K562 (cell line): ENCODE measurements around the gene AKT3. TPM values are rescaled to one million over a fixed set of nuclear protein-coding genes. Genes with fewer than 3 reads are reported as not detected.

Source experiments
- ATAC-seq: fragments of 200-7000 bp; cut with Tn5 transposase; 3 replicates; pipeline ENCODE4 v1.9.1; 2020; ENCODE audit warnings: moderate library complexity
- BruUV-seq: library from RNA; stranded (reverse); fragments of 400-500 nt; replicated peaks from 2 replicates; lab custom pipeline; 2021; lab: Mats Ljungman, UMichigan
- CTCF ChIA-PET: fragments of 300-600 bp; formaldehyde crosslinking; extraction: SDS; loops from one replicate; lab custom pipeline; 2021; ENCODE audit warnings: low intra/inter-chr PET ratio; lab: Yijun Ruan, JAX
- POLR2A ChIA-PET: fragments of 300-600, 350-650 bp; sonication (Branson Sonifier 250); formaldehyde crosslinking; extraction: SDS; loops from one replicate; lab custom pipeline; 2021; ENCODE audit warnings: antibody characterized with exemption, inconsistent platforms; lab: Yijun Ruan, JAX
- DNase-seq, 4 experiments: peaks; one replicate each; pipeline versions ENCODE4 v3.0.0 to v3.0.0-alpha.2; 2011 to 2018; ENCODE audit warnings: low spot score in 3 of 4, mixed read lengths in 3 of 4; ENCODE audit errors: extremely low read depth in 1 of 4
- FAIRE-seq: peaks from 2 replicates; lab custom pipeline; 2011; peaks lifted over from hg19 to GRCh38; lab: Jason Lieb, UNC
- H2AFZ ChIP-seq: 2 replicates; pipeline ENCODE4 v1.6.0; 2011; ENCODE audit warnings: low read depth, low read length, control low read depth, inconsistent platforms
- H3K27ac ChIP-seq: fragments of 200-600 bp; 3 replicates; pipeline ENCODE4 v1.8.0; 2011; ENCODE audit warnings: low read depth, mild to moderate bottlenecking, control low read depth, inconsistent platforms, low read length, moderate library complexity, mixed read lengths; ENCODE audit errors: extremely low read depth
- H3K27me3 ChIP-seq, 2 experiments: fragments of 300-600 bp in 1 of 2; 2 replicates in 1 of 2; 3 replicates in 1 of 2; pipeline versions ENCODE4 v1.6.0 to v1.8.0; 2011; ENCODE audit warnings: inconsistent platforms in 2 of 2, low read length in 2 of 2, mild to moderate bottlenecking in 1 of 2, mixed read lengths in 1 of 2, moderate library complexity in 1 of 2; ENCODE audit not compliant: control insufficient read depth in 2 of 2, insufficient read depth in 2 of 2
- H3K36me3 ChIP-seq: fragments of 300-600 bp; 3 replicates; pipeline ENCODE4 v1.8.0; 2011; ENCODE audit warnings: mild to moderate bottlenecking, low read length, inconsistent platforms; ENCODE audit not compliant: control insufficient read depth, insufficient read depth
- H3K4me1 ChIP-seq, 2 experiments: fragments of 200-600 bp in 1 of 2; replicated peaks in 1 of 2; 2 replicates in 1 of 2; 3 replicates in 1 of 2; pipeline versions ENCODE4 v1.5.1 to v1.8.0; 2011; ENCODE audit warnings: inconsistent platforms in 2 of 2, low read length in 2 of 2, mild to moderate bottlenecking in 1 of 2, mixed read lengths in 1 of 2, moderate library complexity in 1 of 2; ENCODE audit not compliant: control insufficient read depth in 2 of 2, insufficient read depth in 2 of 2
- H3K4me2 ChIP-seq: 2 replicates; pipeline ENCODE4 v1.6.1; 2011; ENCODE audit warnings: low read length, control low read depth, inconsistent platforms, mixed read lengths; ENCODE audit not compliant: insufficient read depth
- H3K4me3 ChIP-seq: fragments of 200-600 bp; sonication (generic), shearing (Covaris generic); 2 replicates; pipeline ENCODE4 v1.5.1; 2016; ENCODE audit warnings: control low read depth, inconsistent platforms
- H3K79me2 ChIP-seq: fragments of 200-600 bp; 3 replicates; pipeline ENCODE4 v1.8.0; 2011; ENCODE audit warnings: low read length, inconsistent platforms; ENCODE audit not compliant: control insufficient read depth, insufficient read depth
- H3K9ac ChIP-seq, 2 experiments: 2 replicates each; pipeline versions ENCODE4 v1.6.0 to v1.6.1; 2011; ENCODE audit warnings: low read depth in 2 of 2, low read length in 2 of 2, control low read depth in 1 of 2, inconsistent platforms in 1 of 2, mild to moderate bottlenecking in 1 of 2, mixed read lengths in 1 of 2; ENCODE audit not compliant: insufficient read depth in 1 of 2
- H3K9me1 ChIP-seq: one replicate; pipeline ENCODE4 v1.6.0; 2011; ENCODE audit warnings: inconsistent platforms, mild to moderate bottlenecking, low read length, moderate library complexity; ENCODE audit not compliant: control insufficient read depth, insufficient read depth
- H3K9me3 ChIP-seq: replicated peaks from 2 replicates; pipeline ENCODE4 v1.5.1; 2011; ENCODE audit warnings: low read depth, low read length, inconsistent platforms; ENCODE audit not compliant: control insufficient read depth, insufficient read depth
- H4K20me1 ChIP-seq: replicated peaks from 2 replicates; pipeline ENCODE4 v1.6.1; 2011; ENCODE audit warnings: low read length, inconsistent platforms, mixed read lengths; ENCODE audit not compliant: control insufficient read depth, insufficient read depth
- CBFA2T2 ChIP-seq: fragments of 450-650 bp; conservative IDR thresholded peaks from 2 replicates; pipeline ENCODE4 v1.6.1; 2017; ENCODE audit warnings: mild to moderate bottlenecking
- CTBP1 ChIP-seq: fragments of 450-650 bp; IDR thresholded peaks from 2 replicates; pipeline ENCODE4 v1.6.1; 2016; ENCODE audit warnings: borderline replicate concordance
- ELF1 ChIP-seq: fragments of 200-800 bp; sonication (Bioruptor generic); IDR thresholded peaks from 2 replicates; pipeline ENCODE4 v1.6.1; 2016; ENCODE audit warnings: missing genetic modification characterization, missing compliant biosample characterization
- HMGXB4 ChIP-seq: sonication (generic); formaldehyde crosslinking; IDR thresholded peaks from 2 replicates; pipeline ENCODE4 v1.8.1; 2023; ENCODE audit warnings: mild to moderate bottlenecking, missing genetic modification reagents
- IRF2 ChIP-seq: sonication (generic); formaldehyde crosslinking; IDR thresholded peaks from 2 replicates; pipeline ENCODE4 v1.8.1; 2022; ENCODE audit warnings: mild to moderate bottlenecking, missing genetic modification reagents
- KLF10 ChIP-seq: fragments of 250-450 bp; sonication (Bioruptor Pico); IDR thresholded peaks from 2 replicates; pipeline ENCODE4 v1.6.1; 2021; ENCODE audit warnings: matching md5 sums
- NKRF ChIP-seq: fragments of 450-650 bp; IDR thresholded peaks from 2 replicates; pipeline ENCODE4 v1.6.1; 2016; ENCODE audit warnings: borderline replicate concordance
- OTX1 ChIP-seq: fragments of 450-650 bp; formaldehyde crosslinking; IDR thresholded peaks from 2 replicates; pipeline ENCODE4 v1.4.0; 2022; ENCODE audit warnings: mild to moderate bottlenecking
- PHTF2 ChIP-seq: fragments of 250-450 bp; sonication (Bioruptor Pico); IDR thresholded peaks from 2 replicates; pipeline ENCODE4 v1.5.0; 2021; ENCODE audit warnings: mild to moderate bottlenecking
- RUNX1 ChIP-seq: sonication (generic); IDR thresholded peaks from 2 replicates; pipeline ENCODE4 v1.6.1; 2016; ENCODE audit warnings: antibody characterized with exemption, low read depth
- SIN3B ChIP-seq: fragments of 450-650 bp; IDR thresholded peaks from 2 replicates; pipeline ENCODE4 v1.6.1; 2017; ENCODE audit warnings: low read depth, mild to moderate bottlenecking, moderate library complexity
- SMAD4 ChIP-seq: fragments of 250-450 bp; sonication (Bioruptor Pico); conservative IDR thresholded peaks from 2 replicates; pipeline ENCODE4 v1.8.0; 2021; ENCODE audit warnings: inconsistent platforms, mild to moderate bottlenecking, moderate library complexity
- ZBTB1 ChIP-seq: sonication (generic); formaldehyde crosslinking; IDR thresholded peaks from 2 replicates; pipeline ENCODE4 v1.8.1; 2023; ENCODE audit warnings: missing genetic modification reagents, low read depth, mild to moderate bottlenecking, borderline replicate concordance
- ZNF212 ChIP-seq: fragments of 450-650 bp; formaldehyde crosslinking; IDR thresholded peaks from 2 replicates; pipeline ENCODE4 v1.4.0; 2020; ENCODE audit warnings: mild to moderate bottlenecking
- ZNF41 ChIP-seq: fragments of 250-450 bp; sonication (Bioruptor Pico); conservative IDR thresholded peaks from 2 replicates; pipeline ENCODE4 v1.4.0; 2020; ENCODE audit warnings: mild to moderate bottlenecking
- ZNF668 ChIP-seq: fragments of 250-450 bp; sonication (Bioruptor Pico); IDR thresholded peaks from 2 replicates; pipeline ENCODE4 v1.8.0; 2022; ENCODE audit warnings: mild to moderate bottlenecking, inconsistent platforms
- WGBS: fragments of 100-300 bp; shearing (Covaris generic); methylation state at CpG from one replicate; pipeline ENCODE4 v1.1.6; 2016; ENCODE audit warnings: low coverage, mixed read lengths; ENCODE audit not compliant: insufficient coverage; ENCODE audit errors: missing lambda C conversion rate; 5-methylcytosine and 5-hydroxymethylcytosine counted together
- in situ Hi-C: fragments of 300-500 bp; cut with MboI; formaldehyde crosslinking; loops from 4 replicates; pipeline ENCODE4 v1.15.0; 2018; ENCODE audit warnings: inconsistent platforms, mixed read lengths
- intact Hi-C: fragments of 100-400 bp; cut with micrococcal nuclease; formaldehyde crosslinking; loops from 2 replicates; pipeline ENCODE4 v1.14.2; 2022
- polyA plus RNA-seq, 8 experiments: library from polyadenylated mRNA; depleted of rRNA in 4 of 8; stranded (reverse) in 5 of 8; unstranded in 3 of 8; fragments of >200 nt; fragmentation: Nextera tagmentation in 2 of 8; fragmentation: Illumina TruSeq in 1 of 8; extraction: Ambion mirVana in 2 of 8; extraction: Trizol in 1 of 8; gene quantifications; 2 replicates each; pipeline versions ENCODE4 v1.2.1 to v1.2.3, GENCODE V29; 2011 to 2014; ENCODE audit warnings: inconsistent platforms in 1 of 8, missing spikeins in 1 of 8
- total RNA-seq, 7 experiments: library from RNA; depleted of rRNA in 6 of 7; stranded (reverse); fragments of >200 nt in 6 of 7; fragmentation: Illumina TruSeq in 2 of 7; extraction: Trizol in 2 of 7; gene quantifications; 2 replicates each; pipeline versions ENCODE4 v1.2.1 to v1.2.3, GENCODE V29; 2011 to 2021; ENCODE audit warnings: low replicate concordance in 1 of 7

Gene AKT3
- total and polyA plus RNA-seq, 9 of the 15 experiments (the other 6 are each of a cell fraction or from before 2014, with no cell fraction given) = 0.04 to 0.54 (median 0.18) TPM; not detected in 1

- DNase-seq (no peak), FAIRE-seq (no peak), ATAC-seq (no peak)
- Histone ChIP-seq H3K79me2 (no peaks in the 10 kb centered on the region), H2AFZ (no peak overlapping the region), H3K4me2 (no peak overlapping the region), H3K9me3 (no peaks in the 10 kb centered on the region), H4K20me1 (no peaks in the 10 kb centered on the region), H3K4me1 (no peaks in the 10 kb centered on the region), H3K4me3 (no peak overlapping the region), H3K9me1 (no peaks in the 10 kb centered on the region), H3K9ac (no peak overlapping the region), H3K36me3 (no peaks in the 10 kb centered on the region), H3K27me3 (no peaks in the 10 kb centered on the region), H3K27ac (no peak overlapping the region)
- BruUV-seq = no TSS peak
- POLR2A ChIA-PET = no interaction called here
- intact Hi-C loops = no loop called here
- TF ChIP-seq ZNF668 (CRISPR knock-in tag) = no peak
- no peak for TF ChIP-seq CTBP1
- TF ChIP-seq RUNX1 = no peak
- TF ChIP-seq HMGXB4 (CRISPR knock-in tag) = no peak
- TF ChIP-seq IRF2 (CRISPR knock-in tag) = no peak
- no peak for TF ChIP-seq ELF1
- TF ChIP-seq KLF10 (CRISPR knock-in tag) = no peak
- TF ChIP-seq SMAD4 (CRISPR knock-in tag) = no peak
- TF ChIP-seq SIN3B = no peak
- no peak for TF ChIP-seq ZBTB1 (CRISPR knock-in tag)
- TF ChIP-seq CBFA2T2 = no peak
- TF ChIP-seq NKRF = no peak
- TF ChIP-seq OTX1 = no peak
- no peak for TF ChIP-seq PHTF2
- TF ChIP-seq ZNF41 (CRISPR knock-in tag) = no peak
- TF ChIP-seq ZNF212 (CRISPR knock-in tag) = no peak
- CTCF ChIA-PET = no interaction called here
- in situ Hi-C loops = no loop called here
- 0% methylated on average over 3 of the region's 3 CpGs for WGBS
Observed at GRCh38 chr1:243597383-243597782, 252.7 kb downstream of the AKT3 start.
